AG09319 (cell line): ENCODE results near the gene VWA3B.
"Not testable (repeated sequence)": the region's sequence is repeated elsewhere in the genome, so short reads cannot be mapped to it uniquely, and the experiment has no call there.

ENCODE experiments used
- DNase-seq: peaks from one replicate; pipeline ENCODE4 v3.0.0-alpha.2; 2010; ENCODE audit warnings: low read depth; ENCODE audit errors: extremely low read depth
- TF ChIP-seq, protein P1 (sequence below): IDR thresholded peaks from 2 replicates; pipeline ENCODE4 v1.5.1; 2011; ENCODE audit warnings: low read depth, mild to moderate bottlenecking, inconsistent platforms, low read length, moderate library complexity

Gene VWA3B

DNA sequence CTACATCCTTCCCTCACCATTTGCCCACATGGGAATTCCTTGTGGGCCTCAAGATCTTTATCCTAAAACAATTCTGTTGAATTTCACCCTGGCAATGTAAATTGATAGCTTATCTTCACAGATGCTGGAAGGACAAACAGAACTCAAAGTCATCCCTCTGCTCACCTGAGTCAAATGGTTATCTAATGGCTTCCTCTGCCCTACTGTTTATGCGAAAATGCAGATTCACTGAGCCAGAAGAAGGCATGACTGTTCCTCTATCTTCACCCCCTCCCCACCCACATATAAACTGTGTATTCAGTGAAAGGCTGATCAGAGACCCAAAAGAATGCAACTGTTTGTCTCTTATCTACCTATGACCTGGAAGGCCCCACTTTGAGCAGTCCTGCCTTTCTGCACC, 43.9 kb upstream of the VWA3B start:
- TF ChIP-seq, protein P1, sequence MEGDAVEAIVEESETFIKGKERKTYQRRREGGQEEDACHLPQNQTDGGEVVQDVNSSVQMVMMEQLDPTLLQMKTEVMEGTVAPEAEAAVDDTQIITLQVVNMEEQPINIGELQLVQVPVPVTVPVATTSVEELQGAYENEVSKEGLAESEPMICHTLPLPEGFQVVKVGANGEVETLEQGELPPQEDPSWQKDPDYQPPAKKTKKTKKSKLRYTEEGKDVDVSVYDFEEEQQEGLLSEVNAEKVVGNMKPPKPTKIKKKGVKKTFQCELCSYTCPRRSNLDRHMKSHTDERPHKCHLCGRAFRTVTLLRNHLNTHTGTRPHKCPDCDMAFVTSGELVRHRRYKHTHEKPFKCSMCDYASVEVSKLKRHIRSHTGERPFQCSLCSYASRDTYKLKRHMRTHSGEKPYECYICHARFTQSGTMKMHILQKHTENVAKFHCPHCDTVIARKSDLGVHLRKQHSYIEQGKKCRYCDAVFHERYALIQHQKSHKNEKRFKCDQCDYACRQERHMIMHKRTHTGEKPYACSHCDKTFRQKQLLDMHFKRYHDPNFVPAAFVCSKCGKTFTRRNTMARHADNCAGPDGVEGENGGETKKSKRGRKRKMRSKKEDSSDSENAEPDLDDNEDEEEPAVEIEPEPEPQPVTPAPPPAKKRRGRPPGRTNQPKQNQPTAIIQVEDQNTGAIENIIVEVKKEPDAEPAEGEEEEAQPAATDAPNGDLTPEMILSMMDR: no peak
- no peak for DNase-seq

DNA sequence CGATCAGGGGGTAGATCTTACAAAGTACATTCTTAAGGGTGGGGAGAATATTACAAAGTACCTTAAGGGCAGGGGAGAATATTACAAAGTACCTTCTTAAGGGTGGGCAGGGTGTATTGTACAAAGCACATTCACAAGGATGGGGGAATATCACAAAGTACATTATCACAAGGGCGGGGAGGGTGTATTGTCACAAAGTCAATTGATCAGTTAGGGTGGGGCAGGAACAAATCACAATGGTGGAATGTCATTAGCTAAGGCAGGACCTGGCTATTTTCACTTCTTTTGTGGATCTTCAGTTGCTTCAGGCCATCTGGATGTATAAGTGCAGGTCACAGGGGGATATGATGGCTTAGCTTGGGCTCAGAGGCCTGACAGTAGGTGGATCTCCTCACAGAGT, 42.2 kb upstream of the VWA3B start:
- DNase-seq: not testable (repeated sequence)

GRCh38 chr2:98050070-98050469, 36.9 kb upstream of the VWA3B start:
- TF ChIP-seq, protein P1: no peak
- no peak for DNase-seq

DNA sequence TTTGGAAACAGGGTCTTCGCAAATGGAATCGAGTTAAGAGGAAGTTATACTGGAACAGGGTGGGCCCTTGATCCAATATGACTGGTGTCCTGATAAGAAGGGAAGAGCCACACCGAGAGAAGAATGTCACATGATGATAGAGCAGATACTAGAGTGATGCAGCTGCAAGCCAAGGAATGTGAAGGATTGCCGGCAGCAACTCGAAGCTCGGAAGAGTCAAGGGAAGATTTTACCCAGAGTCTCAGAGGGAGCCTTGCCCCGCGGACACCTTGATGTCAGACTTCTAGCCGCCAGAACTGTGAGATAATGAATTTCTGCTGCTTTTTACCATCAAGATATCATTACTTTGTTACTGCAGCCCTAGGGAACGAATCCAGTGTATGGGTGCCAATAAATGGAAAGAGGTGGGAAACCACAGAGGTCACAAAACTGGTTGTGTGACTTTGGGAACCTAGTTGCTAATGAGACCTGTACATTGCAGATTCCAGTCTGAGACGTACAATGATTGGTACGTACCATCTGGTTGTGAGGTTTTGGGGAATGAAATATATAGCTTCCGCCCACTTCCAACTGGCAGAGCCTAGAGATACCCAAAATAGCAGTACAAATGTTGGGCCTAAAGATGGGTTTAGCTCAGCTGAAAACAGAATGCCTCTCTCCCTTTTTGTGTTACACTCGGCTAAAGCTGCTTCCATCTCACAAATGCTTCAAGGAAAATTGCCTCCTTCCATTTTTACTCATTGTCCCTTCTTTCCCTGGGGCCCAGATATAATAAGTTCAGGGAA, 28.6 kb upstream of the VWA3B start:
- no peak for DNase-seq
- TF ChIP-seq, protein P1: no peak

GRCh38 chr2:98060277-98060676, 26.7 kb upstream of the VWA3B start:
- DNase-seq: no peak
- TF ChIP-seq, protein P1: no peak

DNA sequence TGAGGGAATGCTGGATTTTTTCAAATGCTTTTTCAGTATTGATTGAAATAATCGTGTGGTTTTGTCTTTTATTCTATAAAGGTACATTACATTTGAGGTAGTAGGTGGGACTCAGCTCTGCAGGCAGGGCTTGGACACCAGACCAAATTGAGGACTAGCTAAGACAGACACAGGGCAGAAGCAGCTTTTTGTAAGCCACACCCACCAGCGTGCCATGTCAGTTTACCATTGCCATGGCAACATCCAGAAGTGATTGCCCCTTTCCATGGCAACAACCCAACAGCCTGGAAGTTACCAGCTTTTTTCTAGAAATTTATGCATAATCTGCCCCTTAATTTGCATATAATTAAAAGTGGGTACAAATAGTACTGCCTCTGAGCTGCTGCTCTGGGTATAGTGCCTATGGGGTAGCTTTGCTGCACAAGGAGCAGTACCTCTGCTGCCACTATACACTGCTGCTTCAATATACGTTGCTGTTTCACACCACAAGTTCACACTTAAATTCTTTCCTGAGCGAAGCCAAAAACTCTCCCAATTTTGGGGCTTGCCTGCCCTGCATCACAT, 23.6 kb upstream of the VWA3B start:
- no peak for DNase-seq
- TF ChIP-seq, protein P1: no peak

DNA sequence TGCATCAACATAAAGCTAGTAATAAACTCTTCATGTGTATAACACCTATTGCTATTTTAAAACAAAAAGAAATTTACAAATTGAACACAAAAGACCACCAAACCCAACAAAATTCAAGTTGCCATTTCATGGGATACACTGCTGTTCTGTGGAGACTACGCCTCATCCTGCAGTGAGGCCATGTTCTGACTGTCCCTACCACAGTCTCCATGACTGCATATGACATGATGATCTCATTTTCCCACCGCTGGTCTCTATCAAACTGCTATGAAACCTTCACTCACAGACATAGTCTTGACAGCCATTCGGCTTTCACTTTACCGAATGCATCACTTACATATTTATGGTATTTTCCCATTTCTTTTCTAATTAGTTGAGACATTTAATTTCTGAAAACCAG, 21.2 kb upstream of the VWA3B start:
- DNase-seq: no peak
- TF ChIP-seq, protein P1: no peak

DNA sequence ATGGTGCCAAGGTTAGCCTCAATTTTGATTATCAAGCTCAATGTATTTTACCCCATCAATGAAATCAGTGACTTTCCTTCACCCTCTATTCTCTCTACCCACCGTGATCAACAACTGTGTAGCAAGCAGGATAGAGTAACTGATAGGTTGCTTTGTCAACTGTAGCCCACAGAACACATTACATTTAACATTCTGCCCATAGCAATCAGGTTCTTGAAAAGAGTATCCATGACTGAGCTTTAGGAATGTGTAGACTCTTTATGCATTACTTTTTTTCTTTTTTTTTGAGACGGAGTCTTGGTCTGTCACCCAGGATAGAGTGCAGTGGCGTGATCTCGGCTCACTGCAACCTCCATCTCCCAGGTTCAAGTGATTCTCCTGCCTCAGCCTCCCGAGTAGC, 19.8 kb upstream of the VWA3B start:
- TF ChIP-seq, protein P1: no peak
- DNase-seq: no peak
